Thyroid gland (tissue), 4 donors: ENCODE data around the gene FOXN3. TPM values are rescaled to one million over a fixed set of nuclear protein-coding genes. Genes with fewer than 3 reads are reported as not detected.

Experiments
- DNase-seq, 2 donors: peaks; one replicate each; pipeline ENCODE4 v3.0.0-alpha.2; 2019
- H3K27ac ChIP-seq, 3 donors: fragments of 200-600 bp; sonication (generic); 1 replicate in 2 of 3; 2 replicates in 1 of 3; pipeline ENCODE4 v1.5.1; 2016 to 2019; ENCODE audit warnings: mild to moderate bottlenecking in 1 of 3, moderate library complexity in 1 of 3
- H3K27me3 ChIP-seq: fragments of 200-600 bp; sonication (generic); one replicate; pipeline ENCODE4 v1.5.1; 2019
- H3K36me3 ChIP-seq, 2 donors: fragments of 200-600 bp; sonication (generic); one replicate each; pipeline ENCODE4 v1.5.1; 2016 to 2019
- H3K4me1 ChIP-seq, 2 donors: fragments of 200-600 bp; sonication (generic); one replicate each; pipeline ENCODE4 v1.5.1; 2017 to 2019
- H3K4me3 ChIP-seq, 3 donors: fragments of 200-600 bp; sonication (generic); replicated peaks in 1 of 3; 1 replicate in 2 of 3; 2 replicates in 1 of 3; pipeline ENCODE4 v1.5.1; 2016; ENCODE audit warnings: mild to moderate bottlenecking in 1 of 3
- H3K9me3 ChIP-seq: fragments of 200-600 bp; sonication (generic); one replicate; pipeline ENCODE4 v1.5.1; 2017
- POLR2A ChIP-seq, 2 donors: fragments of 450-650 bp; IDR thresholded peaks; one replicate each; pipeline ENCODE4 v1.6.1; 2017; ENCODE audit warnings: antibody characterized with exemption in 2 of 2, mild to moderate bottlenecking in 2 of 2, moderate library complexity in 1 of 2
- WGBS, 2 donors: methylation state at CpG; one replicate each; pipeline ENCODE4 v1.1.5; 2017; 5-methylcytosine and 5-hydroxymethylcytosine counted together
- intact Hi-C: fragments of 100-400 bp; cut with DNase I; formaldehyde crosslinking; loops from one replicate; pipeline ENCODE4 v1.15.1; 2023
- total RNA-seq, 4 donors: library from RNA; depleted of rRNA; stranded (reverse); fragments of >200 nt; gene quantifications; one replicate each; pipeline ENCODE4 v1.2.3, GENCODE V29; 2016
- TF ChIP-seq, protein P1 (sequence below), 6 experiments: fragments of 200-600 bp in 3 of 6; fragments of 450-650 bp in 3 of 6; sonication (generic) in 3 of 6; IDR thresholded peaks; one replicate each; pipeline ENCODE4 v1.5.1; 2016 to 2019; ENCODE audit warnings: antibody characterized with exemption in 6 of 6, mild to moderate bottlenecking in 2 of 6, inconsistent platforms in 1 of 6, moderate library complexity in 1 of 6

FOXN3 gene
- total RNA-seq, 4 donors from 2014 or later = 38.7 to 70.1 (median 43.1) TPM

DNA sequence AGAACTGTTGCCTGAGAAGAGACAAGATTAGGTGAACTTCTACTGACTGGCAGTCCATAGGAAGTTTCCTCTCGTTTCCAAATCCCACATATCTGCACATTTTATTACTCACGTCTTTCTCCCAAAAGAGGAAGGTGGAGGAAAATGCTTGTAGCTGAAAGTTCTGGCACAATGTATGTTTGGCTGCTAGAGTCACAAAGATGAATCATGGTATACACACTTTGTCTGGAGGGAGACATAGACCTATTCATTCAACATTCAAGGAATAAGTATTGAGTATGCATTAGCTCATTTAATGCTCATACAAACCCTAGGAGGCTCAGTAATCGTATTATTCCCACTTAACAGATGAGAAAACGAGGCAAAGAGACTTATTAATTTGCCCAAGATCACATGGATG lies 291.8 kb downstream of the FOXN3 start:
- Histone ChIP-seq H3K27me3 (no peaks in the 10 kb centered on the region), H3K4me1 (no peaks in the 10 kb centered on the region), H3K9me3 (no peaks in the 10 kb centered on the region), H3K36me3 (no peaks in the 10 kb centered on the region), H3K27ac (no peak overlapping the region), H3K4me3 (no peak overlapping the region)
- WGBS, 2 donors = 79 to 81% methylated on average over 4 of the region's 4 CpGs
- TF ChIP-seq, protein P1, sequence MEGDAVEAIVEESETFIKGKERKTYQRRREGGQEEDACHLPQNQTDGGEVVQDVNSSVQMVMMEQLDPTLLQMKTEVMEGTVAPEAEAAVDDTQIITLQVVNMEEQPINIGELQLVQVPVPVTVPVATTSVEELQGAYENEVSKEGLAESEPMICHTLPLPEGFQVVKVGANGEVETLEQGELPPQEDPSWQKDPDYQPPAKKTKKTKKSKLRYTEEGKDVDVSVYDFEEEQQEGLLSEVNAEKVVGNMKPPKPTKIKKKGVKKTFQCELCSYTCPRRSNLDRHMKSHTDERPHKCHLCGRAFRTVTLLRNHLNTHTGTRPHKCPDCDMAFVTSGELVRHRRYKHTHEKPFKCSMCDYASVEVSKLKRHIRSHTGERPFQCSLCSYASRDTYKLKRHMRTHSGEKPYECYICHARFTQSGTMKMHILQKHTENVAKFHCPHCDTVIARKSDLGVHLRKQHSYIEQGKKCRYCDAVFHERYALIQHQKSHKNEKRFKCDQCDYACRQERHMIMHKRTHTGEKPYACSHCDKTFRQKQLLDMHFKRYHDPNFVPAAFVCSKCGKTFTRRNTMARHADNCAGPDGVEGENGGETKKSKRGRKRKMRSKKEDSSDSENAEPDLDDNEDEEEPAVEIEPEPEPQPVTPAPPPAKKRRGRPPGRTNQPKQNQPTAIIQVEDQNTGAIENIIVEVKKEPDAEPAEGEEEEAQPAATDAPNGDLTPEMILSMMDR (IDR thresholded peaks at IDR 0.05) = no peak
- TF ChIP-seq POLR2A (IDR thresholded peaks at IDR 0.05) = no peak
- DNase-seq = no peak
- intact Hi-C loops = no loop called here

DNA sequence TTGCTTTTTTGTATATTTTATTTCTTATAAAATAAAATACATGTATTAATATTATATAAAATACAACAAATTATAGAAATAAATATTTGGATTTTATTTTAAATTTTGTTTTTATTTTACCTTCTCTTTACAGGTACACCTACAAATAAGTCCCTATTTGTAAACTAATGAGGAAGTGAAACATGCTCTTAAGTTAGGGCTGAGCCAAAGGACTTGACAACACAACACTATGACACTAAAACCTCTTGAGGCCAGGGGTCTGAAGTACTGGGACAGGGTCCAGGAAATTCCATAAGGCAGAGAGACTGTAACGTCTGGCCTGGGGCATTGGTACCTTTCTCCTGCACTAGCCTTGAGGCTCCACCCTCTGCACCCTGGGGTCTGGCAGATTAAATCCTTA lies 293.2 kb downstream of the FOXN3 start:
- Histone ChIP-seq H3K4me3 (no peak overlapping the region), H3K27me3 (no peaks in the 10 kb centered on the region), H3K36me3 (no peaks in the 10 kb centered on the region), H3K27ac (no peak overlapping the region), H3K4me1 (no peaks in the 10 kb centered on the region), H3K9me3 (no peaks in the 10 kb centered on the region)
- DNase-seq = no peak
- intact Hi-C loops = no loop called here
- TF ChIP-seq POLR2A (IDR thresholded peaks at IDR 0.05) = no peak
- TF ChIP-seq, protein P1 (IDR thresholded peaks at IDR 0.05) = no peak
- 30% methylated on average over 1 of the region's 1 CpG for WGBS, 2 donors

DNA sequence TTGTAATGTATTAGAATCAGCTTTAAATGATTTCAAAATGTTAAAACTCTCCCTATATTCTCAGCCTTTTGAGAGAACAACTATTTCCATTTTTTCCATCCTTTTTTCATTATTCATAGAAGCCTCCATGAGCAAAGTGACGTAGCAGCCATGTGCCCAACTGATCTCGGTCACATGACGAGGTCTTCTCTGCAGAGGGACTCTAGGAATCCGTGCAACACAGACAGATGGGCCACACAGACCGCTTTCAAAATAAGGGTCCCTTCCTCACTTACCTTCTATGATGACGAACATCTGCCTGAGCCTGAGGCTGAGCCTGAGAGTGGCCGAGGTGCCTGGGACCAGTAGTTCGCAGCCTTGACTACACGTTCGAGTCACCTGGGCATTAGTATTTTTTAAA lies 293.8 kb downstream of the FOXN3 start:
- Histone ChIP-seq H3K9me3 (no peaks in the 10 kb centered on the region), H3K4me1 (no peaks in the 10 kb centered on the region), H3K36me3 (no peaks in the 10 kb centered on the region), H3K27me3 (no peaks in the 10 kb centered on the region), H3K4me3 (no peak overlapping the region), H3K27ac (no peak overlapping the region)
- DNase-seq = no peak
- TF ChIP-seq, protein P1 (IDR thresholded peaks at IDR 0.05) = no peak
- TF ChIP-seq POLR2A (IDR thresholded peaks at IDR 0.05) = no peak
- WGBS, 2 donors = 92 to 94% methylated on average over 10 of the region's 10 CpGs
- intact Hi-C loops = no loop called here

DNA sequence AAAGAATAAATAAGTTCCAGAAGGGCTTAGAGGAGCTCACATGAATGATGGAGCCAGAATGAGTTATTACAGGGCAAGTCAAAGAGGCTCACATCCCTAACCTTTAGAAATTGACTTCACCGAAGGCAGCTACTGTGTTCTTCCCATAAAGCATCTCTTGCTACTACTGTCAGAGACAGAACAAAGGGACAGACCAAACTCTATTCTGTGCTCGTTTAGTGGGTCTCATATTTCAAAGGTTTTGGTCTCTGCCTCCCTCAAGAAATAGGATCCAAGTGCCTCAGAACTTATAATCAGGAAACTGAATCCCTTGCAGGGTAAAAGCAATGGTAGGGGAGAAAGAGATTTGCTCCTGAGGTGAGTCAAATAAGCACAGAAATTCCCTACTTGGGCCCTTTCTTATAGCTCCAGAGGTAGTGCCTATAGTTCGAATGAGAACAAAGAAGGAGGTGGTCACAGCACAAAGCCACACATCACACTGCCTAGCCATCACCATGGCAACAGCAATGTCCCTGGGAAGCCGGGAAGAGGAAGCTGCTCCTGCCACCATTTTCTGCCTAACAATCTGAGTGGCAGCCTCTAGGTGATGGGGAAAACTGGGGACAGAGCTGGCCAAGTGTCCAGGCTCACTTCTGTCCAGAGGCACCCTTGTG lies 294.9 kb downstream of the FOXN3 start:
- Histone ChIP-seq H3K27me3 (no peaks in the 10 kb centered on the region), H3K4me1 (no peaks in the 10 kb centered on the region), H3K27ac (no peak overlapping the region), H3K9me3 (no peaks in the 10 kb centered on the region), H3K36me3 (no peaks in the 10 kb centered on the region), H3K4me3 (no peak overlapping the region)
- no peak for TF ChIP-seq POLR2A (IDR thresholded peaks at IDR 0.05)
- TF ChIP-seq, protein P1 (IDR thresholded peaks at IDR 0.05) = no peak
- intact Hi-C loops = no loop called here
- WGBS, 2 donors = 34 to 38% methylated on average over 4 of the region's 4 CpGs
- no peak for DNase-seq

DNA sequence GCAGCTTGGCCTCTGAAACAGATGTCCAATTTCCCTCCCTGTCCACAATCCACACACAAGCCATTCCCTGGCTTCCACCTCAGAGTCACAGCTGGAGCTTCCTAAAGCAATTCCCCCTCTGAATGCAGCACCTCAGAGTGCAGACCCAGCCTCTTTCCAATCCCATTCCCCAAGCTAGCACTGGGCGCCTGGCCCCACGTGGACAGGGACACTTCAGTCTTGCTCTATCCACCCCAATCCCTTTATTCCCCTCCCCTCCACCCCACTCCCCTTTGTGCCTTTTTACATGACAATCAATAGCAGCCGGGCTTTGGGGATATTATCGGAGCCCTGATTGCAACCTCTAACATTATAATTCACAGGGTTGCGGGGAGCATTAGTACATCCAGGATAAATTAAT lies 300.0 kb downstream of the FOXN3 start:
- DNase-seq = no peak
- Histone ChIP-seq H3K4me3 (no peak overlapping the region), H3K27me3 (no peaks in the 10 kb centered on the region), H3K27ac (no peak overlapping the region), H3K36me3 (no peaks in the 10 kb centered on the region), H3K9me3 (no peaks in the 10 kb centered on the region), H3K4me1 (no peaks in the 10 kb centered on the region)
- 74 to 82% methylated on average over 5 of the region's 5 CpGs for WGBS, 2 donors
- intact Hi-C loops = no loop called here
- TF ChIP-seq, protein P1 (IDR thresholded peaks at IDR 0.05) = no peak
- TF ChIP-seq POLR2A (IDR thresholded peaks at IDR 0.05) = no peak
